OCI-LY1 (cell line): ENCODE data around the gene ADGRL2.

Source experiments
- H2AFZ ChIP-seq: fragments of 200-600 bp; sonication (generic), shearing (Covaris generic); 2 replicates; pipeline ENCODE4 v1.6.0; 2014; ENCODE audit warnings: antibody characterized with exemption, mild to moderate bottlenecking, low read length
- H3F3A ChIP-seq: fragments of 200-600 bp; sonication (generic), shearing (Covaris generic); 2 replicates; pipeline ENCODE4 v1.6.0; 2014; ENCODE audit warnings: mild to moderate bottlenecking, antibody characterized with exemption, low read length, moderate library complexity; ENCODE audit not compliant: insufficient read depth
- H3K27ac ChIP-seq: fragments of 200-600 bp; sonication (generic); 2 replicates; pipeline ENCODE4 v1.5.1; 2014; ENCODE audit warnings: low read length, mixed run types, mild to moderate bottlenecking, low read depth; ENCODE audit not compliant: poor library complexity, severe bottlenecking
- H3K27me3 ChIP-seq: fragments of 200-600 bp; sonication (generic); 2 replicates; pipeline ENCODE4 v1.6.0; 2014; ENCODE audit warnings: antibody characterized with exemption, mild to moderate bottlenecking, low read length, moderate library complexity; ENCODE audit not compliant: insufficient read depth
- H3K36me3 ChIP-seq: fragments of 200-600 bp; sonication (generic); 2 replicates; pipeline ENCODE4 v1.6.1; 2014; ENCODE audit warnings: mild to moderate bottlenecking, antibody characterized with exemption, low read length, moderate library complexity, mixed read lengths; ENCODE audit not compliant: insufficient read depth
- H3K4me1 ChIP-seq: fragments of 200-600 bp; sonication (generic); 2 replicates; pipeline ENCODE4 v1.5.1; 2014; ENCODE audit warnings: mild to moderate bottlenecking, low read length, moderate library complexity; ENCODE audit not compliant: insufficient read depth, severe bottlenecking
- H3K4me2 ChIP-seq: fragments of 200-600 bp; sonication (generic), shearing (Covaris generic); 2 replicates; pipeline ENCODE4 v1.6.1; 2014; ENCODE audit warnings: low read length
- H3K4me3 ChIP-seq: fragments of 200-600 bp; sonication (generic); 2 replicates; pipeline ENCODE4 v1.5.1; 2014; ENCODE audit warnings: low read length, low read depth, mild to moderate bottlenecking, mixed read lengths; ENCODE audit not compliant: poor library complexity, severe bottlenecking
- H3K79me2 ChIP-seq: fragments of 200-600 bp; shearing (Covaris generic); 2 replicates; pipeline ENCODE4 v1.6.1; 2016; ENCODE audit warnings: mixed run types, low read length, mixed read lengths; ENCODE audit not compliant: insufficient read depth
- H3K9ac ChIP-seq: fragments of 200-600 bp; sonication (generic), shearing (Covaris generic); 2 replicates; pipeline ENCODE4 v1.6.1; 2014; ENCODE audit warnings: mild to moderate bottlenecking, low read length, mixed read lengths
- H3K9me2 ChIP-seq: fragments of 200-600 bp; sonication (generic), shearing (Covaris generic); 2 replicates; pipeline ENCODE4 v1.6.1; 2014; ENCODE audit warnings: low read depth, mild to moderate bottlenecking, low read length, mixed read lengths
- H3K9me3 ChIP-seq: fragments of 200-600 bp; shearing (Covaris generic); 2 replicates; pipeline ENCODE4 v1.6.1; 2014; ENCODE audit warnings: low read length, mixed read lengths
- H4K20me1 ChIP-seq: fragments of 200-600 bp; sonication (generic), shearing (Covaris generic); 2 replicates; pipeline ENCODE4 v1.6.0; 2016; ENCODE audit warnings: mild to moderate bottlenecking, low read length; ENCODE audit not compliant: insufficient read depth
- CTCF ChIP-seq: fragments of 200-600 bp; sonication (generic), shearing (Covaris generic); IDR thresholded peaks from 2 replicates; pipeline ENCODE4 v1.5.1; 2017; ENCODE audit warnings: mild to moderate bottlenecking, antibody characterized with exemption, low read length, moderate library complexity, mixed read lengths
- EZH2 ChIP-seq: fragments of 200-600 bp; sonication (generic), shearing (Covaris generic); IDR thresholded peaks from 2 replicates; pipeline ENCODE4 v1.8.0; 2017; ENCODE audit warnings: borderline replicate concordance, mixed run types, mild to moderate bottlenecking, antibody characterized with exemption, low read length, moderate library complexity, mixed read lengths

Gene ADGRL2

DNA sequence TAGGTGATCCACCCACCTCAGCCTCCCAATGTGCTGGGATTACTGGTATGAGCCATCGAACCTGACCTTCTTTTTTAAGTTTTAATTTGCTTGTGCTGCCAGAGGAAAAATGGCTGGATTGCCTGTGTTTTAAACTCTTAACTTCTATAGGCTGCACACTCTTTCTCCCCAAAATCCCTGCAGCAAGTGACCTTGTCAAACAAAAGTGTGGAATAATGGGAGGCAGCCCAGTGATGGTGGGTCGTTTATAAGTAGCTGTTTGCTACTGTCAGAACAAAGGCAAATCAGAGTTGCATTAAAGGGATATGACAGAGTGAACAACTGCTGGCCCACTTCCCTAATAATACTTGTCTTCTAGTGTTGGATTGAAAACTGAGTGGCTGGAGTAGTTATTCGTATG is 74.2 kb downstream of the ADGRL2 start:
- Histone ChIP-seq H3K4me2 (no peak overlapping the region), H2AFZ (no peak overlapping the region), H3K36me3 (no peaks in the 10 kb centered on the region), H3K4me1 (no peaks in the 10 kb centered on the region), H3K9me3 (no peaks in the 10 kb centered on the region), H3K27ac (no peak overlapping the region), H3K79me2 (no peaks in the 10 kb centered on the region), H4K20me1 (no peaks in the 10 kb centered on the region), H3K27me3 (no peaks in the 10 kb centered on the region), H3F3A (no peaks in the 10 kb centered on the region), H3K9ac (no peak overlapping the region), H3K9me2 (no peaks in the 10 kb centered on the region), H3K4me3 (no peak overlapping the region)
- TF ChIP-seq CTCF (no peak), EZH2 (no peak)

GRCh38 chr1:81876901-81877733 is 76.4 kb downstream of the ADGRL2 start:
- H3K36me3 ChIP-seq, result no peaks in the 10 kb centered on the region
- no peak overlapping the region for H3K9ac ChIP-seq
- H3F3A ChIP-seq, result no peaks in the 10 kb centered on the region
- H4K20me1 ChIP-seq, result no peaks in the 10 kb centered on the region
- no peak for TF ChIP-seq CTCF
- TF ChIP-seq EZH2, result no peak
- no peaks in the 10 kb centered on the region for H3K27me3 ChIP-seq
- H3K79me2 ChIP-seq, result no peaks in the 10 kb centered on the region
- H2AFZ ChIP-seq, result no peak overlapping the region
- H3K9me2 ChIP-seq, result no peaks in the 10 kb centered on the region
- H3K27ac ChIP-seq, result no peak overlapping the region
- H3K4me2 ChIP-seq, result no peak overlapping the region
- H3K4me3 ChIP-seq, result no peak overlapping the region
- no peaks in the 10 kb centered on the region for H3K9me3 ChIP-seq
- no peaks in the 10 kb centered on the region for H3K4me1 ChIP-seq

DNA sequence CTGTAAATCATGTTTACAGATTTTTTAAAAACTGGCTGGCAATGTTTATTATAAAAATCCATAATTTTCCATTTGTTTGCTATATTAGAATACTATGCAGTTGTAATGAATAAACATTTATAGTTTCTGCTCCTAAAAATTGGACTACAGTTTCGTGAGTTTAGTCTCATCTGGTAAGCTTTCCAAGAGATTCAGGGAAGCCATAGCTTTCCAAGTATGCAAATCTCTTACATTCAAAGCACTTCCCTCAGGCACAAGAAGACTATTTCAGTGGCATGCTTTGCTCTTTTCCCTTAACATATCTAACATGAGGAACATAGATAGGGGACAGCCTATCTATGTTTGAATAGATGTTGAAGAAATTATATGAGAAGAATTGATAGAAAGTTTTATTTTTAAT is 77.2 kb downstream of the ADGRL2 start:
- H3F3A ChIP-seq, result no peaks in the 10 kb centered on the region
- no peak overlapping the region for H2AFZ ChIP-seq
- no peaks in the 10 kb centered on the region for H4K20me1 ChIP-seq
- no peaks in the 10 kb centered on the region for H3K9me2 ChIP-seq
- H3K36me3 ChIP-seq, result no peaks in the 10 kb centered on the region
- H3K4me3 ChIP-seq, result no peak overlapping the region
- H3K9ac ChIP-seq, result no peak overlapping the region
- H3K4me2 ChIP-seq, result no peak overlapping the region
- H3K79me2 ChIP-seq, result no peaks in the 10 kb centered on the region
- H3K27ac ChIP-seq, result no peak overlapping the region
- TF ChIP-seq EZH2, result no peak
- no peak for TF ChIP-seq CTCF
- H3K9me3 ChIP-seq, result no peaks in the 10 kb centered on the region
- H3K27me3 ChIP-seq, result no peaks in the 10 kb centered on the region
- no peaks in the 10 kb centered on the region for H3K4me1 ChIP-seq
